ENCODE results near the gene SAMSN1.
"Not testable (repeated sequence)": the region's sequence is repeated elsewhere in the genome, so short reads cannot be mapped to it uniquely, and the experiment has no call there.

SAMSN1 gene

DNA sequence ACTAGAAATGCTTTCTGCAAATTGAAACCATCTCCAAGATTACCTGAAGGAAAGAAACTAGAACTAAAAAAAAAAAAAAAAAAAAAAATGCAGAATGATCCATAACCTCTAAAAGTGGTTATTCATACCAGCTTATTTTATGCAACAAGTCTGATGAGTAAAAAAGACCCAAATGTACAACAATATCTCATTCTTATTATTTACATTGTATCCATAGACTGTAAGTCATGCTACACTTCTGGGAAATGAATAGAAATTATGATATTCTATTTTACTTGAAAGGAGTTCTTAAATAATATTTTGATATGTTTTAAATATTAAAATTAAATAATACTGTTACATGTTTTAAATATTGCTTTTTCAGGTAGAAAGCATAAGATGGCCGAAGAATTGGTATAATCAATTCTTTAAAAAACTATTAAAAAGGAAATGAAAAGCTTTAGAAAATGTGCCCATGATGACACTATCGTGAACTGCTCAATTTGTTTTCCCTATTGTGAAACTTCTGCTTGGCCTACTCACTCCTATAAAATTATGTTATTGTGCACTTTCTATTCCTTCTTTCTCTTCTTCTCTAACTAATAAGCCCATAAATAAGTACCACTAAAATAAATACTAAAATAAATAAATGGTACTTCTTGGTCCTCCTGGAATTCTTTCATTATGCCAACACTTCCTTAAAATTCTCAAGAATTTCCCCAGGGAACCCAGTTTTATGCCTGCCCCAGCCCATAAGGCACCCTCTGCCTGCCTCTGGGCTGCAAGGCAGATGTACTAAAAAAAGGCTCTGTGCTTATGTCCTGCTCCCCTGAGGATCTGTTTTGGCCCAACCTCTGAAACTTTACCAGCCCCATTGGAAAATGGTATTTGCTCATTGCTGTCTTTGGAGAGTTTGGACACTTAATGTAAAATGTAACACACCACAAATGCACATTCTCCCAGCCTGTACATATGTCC, 18.1 kb downstream of the SAMSN1 start:
- no peak for DNase-seq (ENCODE audit: low spot score)

DNA sequence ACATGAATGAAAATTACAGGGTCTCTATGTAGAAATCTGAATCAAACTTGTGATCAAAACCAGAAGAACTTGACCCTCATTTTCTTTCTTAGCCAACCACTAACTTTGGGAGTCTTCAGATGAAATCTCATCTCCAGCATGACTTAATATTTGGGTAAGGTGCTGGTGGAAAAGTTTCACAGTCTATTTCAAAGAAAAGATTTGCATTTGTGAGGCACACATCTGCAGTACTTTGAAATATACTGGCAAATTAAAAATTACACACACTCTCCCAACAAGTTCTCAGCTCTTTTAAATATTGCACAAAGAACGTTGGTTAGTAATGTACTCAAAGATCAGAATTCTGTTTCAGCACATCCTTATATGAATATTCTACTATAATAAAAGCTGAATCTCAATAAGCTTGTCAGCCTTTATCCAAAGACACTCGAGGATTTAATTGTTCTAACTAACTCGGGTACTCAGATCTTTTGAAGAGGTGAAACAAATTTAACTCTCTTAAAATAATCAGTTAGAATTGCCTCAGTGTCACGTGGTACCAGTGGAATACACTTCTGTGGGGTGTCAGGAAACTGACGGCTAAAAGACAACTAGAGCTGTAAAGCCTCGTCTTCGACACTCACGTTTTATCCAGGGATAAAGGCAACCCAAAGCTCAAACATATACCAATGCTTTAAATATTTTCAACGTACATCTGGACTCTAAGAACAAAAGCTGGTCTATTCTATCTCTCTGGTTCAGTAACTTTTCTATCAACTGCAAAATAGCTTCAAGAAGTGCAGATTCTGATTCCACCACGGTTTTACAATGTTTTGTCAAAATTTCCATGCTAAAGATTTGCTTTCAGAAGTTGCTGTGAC, 19.0 kb downstream of the SAMSN1 start:
- no peak for DNase-seq (ENCODE audit: low spot score)

- DNase-seq (ENCODE audit: low spot score): no peak
Observed at GRCh38 chr21:14526199-14526598, 19.9 kb downstream of the SAMSN1 start.

DNA sequence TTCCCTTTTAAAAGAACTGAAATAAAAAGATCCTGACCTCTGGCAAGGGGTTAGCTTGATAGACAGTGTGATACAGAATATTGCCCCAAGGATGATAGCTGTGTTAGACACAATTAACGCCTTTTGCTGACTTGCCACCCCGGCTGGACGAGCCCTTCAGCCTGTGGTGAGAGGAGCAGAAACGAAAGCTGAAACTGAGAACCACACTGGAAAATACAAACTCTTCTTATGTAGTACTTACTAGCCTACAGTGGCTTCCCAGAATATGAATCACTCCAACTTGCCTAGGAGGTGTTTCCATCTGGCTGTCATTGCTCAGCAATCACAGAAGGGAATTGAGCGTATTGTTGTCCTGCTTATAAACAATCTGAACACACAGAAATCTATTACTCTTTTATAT, 22.9 kb downstream of the SAMSN1 start:
- DNase-seq (ENCODE audit: low spot score): no peak

GRCh38 chr21:14522736-14523135, 23.4 kb downstream of the SAMSN1 start:
- DNase-seq (ENCODE audit: low spot score): no peak

- no peak for DNase-seq (ENCODE audit: low spot score)
Observed at GRCh38 chr21:14520535-14520934, 25.6 kb downstream of the SAMSN1 start.

DNA sequence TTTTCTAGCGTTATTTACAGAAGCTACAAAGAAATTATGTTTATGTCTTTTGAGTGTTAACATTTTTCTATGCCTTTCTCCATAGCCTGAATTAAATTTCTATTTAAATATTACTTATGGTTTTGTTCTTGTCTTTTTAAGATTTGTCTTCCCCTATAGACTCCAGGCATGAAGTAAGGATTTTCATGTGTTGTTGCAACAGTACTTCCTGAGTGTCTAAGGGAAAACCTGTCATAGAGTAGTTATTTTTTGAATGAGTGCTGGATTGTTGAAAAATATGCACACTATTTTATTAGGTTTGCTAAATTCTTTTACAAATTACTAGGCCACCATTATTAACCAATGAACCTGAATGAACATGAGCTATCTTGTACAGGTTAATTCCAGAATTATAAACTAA, 27.1 kb downstream of the SAMSN1 start:
- DNase-seq (ENCODE audit: low spot score): no peak

GRCh38 chr21:14513804-14514203, 32.3 kb downstream of the SAMSN1 start:
- no peak for DNase-seq (ENCODE audit: low spot score)

GRCh38 chr21:14506859-14507457, 39.2 kb downstream of the SAMSN1 start:
- not testable (repeated sequence) for DNase-seq (ENCODE audit: low spot score)

- no peak for DNase-seq (ENCODE audit: low spot score)
Observed at GRCh38 chr21:14500873-14501272, 45.2 kb downstream of the SAMSN1 start.

GRCh38 chr21:14499316-14499715, 46.8 kb downstream of the SAMSN1 start:
- no peak for DNase-seq (ENCODE audit: low spot score)

DNA sequence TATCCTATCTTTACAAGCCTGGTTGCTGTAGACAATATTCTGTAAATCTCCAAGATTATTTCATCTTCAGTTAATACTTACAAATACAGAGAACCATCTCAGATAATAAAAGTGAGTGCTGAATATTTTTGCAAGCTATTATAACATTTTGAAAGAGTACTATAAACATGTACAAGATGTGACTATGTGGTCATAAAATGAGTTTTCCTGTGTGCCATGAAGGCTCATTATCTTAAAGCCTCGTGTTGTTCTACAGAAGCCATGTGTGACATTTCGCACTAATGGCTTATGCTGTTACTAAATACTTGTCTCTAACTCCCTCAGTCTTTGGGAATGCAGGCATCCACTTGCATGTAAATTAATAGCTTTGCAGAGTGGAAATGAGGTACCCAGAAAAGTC, 48.3 kb downstream of the SAMSN1 start:
- no peak for DNase-seq (ENCODE audit: low spot score)

- DNase-seq (ENCODE audit: low spot score): no peak
Observed at GRCh38 chr21:14495075-14495474, 51.0 kb downstream of the SAMSN1 start.

- not testable (repeated sequence) for DNase-seq (ENCODE audit: low spot score)
Observed at GRCh38 chr21:14494181-14494580, 51.9 kb downstream of the SAMSN1 start.

GRCh38 chr21:14493731-14494130, 52.4 kb downstream of the SAMSN1 start:
- no peak for DNase-seq (ENCODE audit: low spot score)

DNA sequence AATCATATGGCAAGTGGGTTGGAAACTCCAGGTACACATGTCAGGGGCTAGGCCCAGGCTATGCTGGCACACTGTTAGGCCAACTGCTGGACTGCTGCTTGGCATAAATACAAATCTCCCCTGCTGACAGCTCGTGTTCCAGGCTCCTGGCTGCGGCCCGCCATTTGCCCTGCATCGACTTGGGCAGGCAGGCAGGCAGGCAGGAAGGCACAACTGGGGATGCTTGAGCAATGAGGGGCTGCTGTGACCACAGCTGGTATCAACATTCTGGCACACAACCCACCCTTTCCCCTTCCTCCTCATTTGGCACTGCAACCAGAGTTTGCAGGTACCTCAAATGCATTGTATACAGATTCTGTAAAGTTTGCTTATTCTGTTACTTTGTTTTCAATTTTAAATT, 53.2 kb downstream of the SAMSN1 start:
- DNase-seq (ENCODE audit: low spot score): no peak

- no peak for DNase-seq (ENCODE audit: low spot score)
Observed at GRCh38 chr21:14491269-14491681, 54.8 kb downstream of the SAMSN1 start.

DNA sequence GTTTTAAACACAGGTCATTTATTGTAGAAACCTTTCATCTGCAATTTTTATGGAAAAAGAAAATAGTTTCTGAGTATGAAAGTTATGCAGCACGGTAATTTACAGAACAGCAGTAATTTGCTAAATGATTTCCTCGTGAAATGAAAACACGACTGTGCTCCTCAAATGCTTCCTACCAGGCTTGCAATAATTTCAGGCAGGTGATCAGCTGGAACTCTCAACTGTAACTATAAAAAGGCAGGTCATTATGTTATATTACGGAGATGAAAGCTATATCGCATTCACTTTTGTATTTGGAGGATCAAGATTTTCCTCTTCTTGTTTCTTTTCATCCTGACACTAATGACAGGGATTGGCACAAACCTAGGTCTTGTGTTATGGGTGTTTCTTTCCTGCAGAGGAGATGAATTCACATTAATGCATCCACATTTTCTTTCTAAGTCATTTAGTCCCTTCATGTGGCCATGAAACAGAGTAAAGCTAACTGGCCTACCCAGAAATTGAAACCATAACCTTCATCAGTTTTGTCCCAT, 57.4 kb downstream of the SAMSN1 start:
- DNase-seq (ENCODE audit: low spot score): no peak

- no peak for DNase-seq (ENCODE audit: low spot score)
Observed at GRCh38 chr21:14487490-14488432, 58.4 kb downstream of the SAMSN1 start.

DNA sequence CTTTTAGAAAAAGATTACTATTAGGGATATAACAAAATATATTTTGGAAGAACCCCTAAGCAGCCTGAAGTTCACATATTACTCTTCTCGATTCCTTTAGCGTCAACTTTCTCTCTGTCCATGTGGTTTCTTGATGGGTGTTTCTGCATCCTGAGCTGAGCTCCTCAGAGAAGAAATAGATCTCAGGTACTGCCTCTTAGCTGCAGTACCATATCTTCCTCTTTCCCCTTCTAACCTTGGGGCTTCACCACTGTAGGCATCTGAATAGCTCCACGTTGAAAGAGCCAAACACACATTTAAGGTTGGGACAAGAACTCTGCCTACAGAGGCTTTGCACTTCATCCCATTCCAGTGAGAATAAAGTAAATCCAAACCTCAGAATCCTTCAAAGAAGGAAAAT, 59.2 kb downstream of the SAMSN1 start:
- DNase-seq (ENCODE audit: low spot score): no peak

Data from putamen (tissue), 1 donor.